GM13976 (cell line): ENCODE measurements around the gene CCDC40.
A peak's percentile ranks its signal among the peaks of the same experiment; 100 is the strongest.

Source experiments
- DNase-seq: peaks from one replicate; pipeline ENCODE4 v3.0.0; 2012; ENCODE audit warnings: low spot score
- in situ Hi-C: fragments of 300-500 bp; cut with MboI; formaldehyde crosslinking; loops from one replicate; pipeline ENCODE4 v1.12.0; 2022; ENCODE audit warnings: low sequenced_read_pairs, mixed read lengths, inconsistent platforms; ENCODE audit not compliant: unreplicated experiment
- TF ChIP-seq, protein P1 (sequence below): IDR thresholded peaks from 2 replicates; pipeline ENCODE4 v1.5.1; 2012; ENCODE audit warnings: borderline replicate concordance, mild to moderate bottlenecking; ENCODE audit not compliant: insufficient read depth; ENCODE audit errors: extremely low read depth, missing control alignments, control extremely low read depth

The CCDC40 gene

DNA sequence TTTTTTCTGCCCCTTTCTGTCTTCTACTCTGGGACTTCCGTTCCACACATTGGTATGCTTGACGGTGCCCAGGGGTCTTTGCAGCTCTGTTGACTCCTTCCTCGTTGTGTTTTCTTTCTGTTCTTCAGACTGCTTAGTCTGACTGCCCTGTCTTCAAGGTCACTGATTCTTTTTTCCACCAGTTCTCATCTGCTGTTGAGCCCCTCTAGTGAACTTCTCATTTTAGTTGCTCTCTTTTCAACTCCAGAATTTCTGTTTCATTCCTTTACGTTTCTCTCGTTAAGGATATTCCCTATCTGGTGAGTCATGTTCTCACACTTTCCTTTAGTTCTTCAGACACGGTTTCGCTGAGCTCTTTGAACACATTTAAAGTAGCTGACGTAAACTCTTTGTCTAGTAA is 78.7 kb downstream of the CCDC40 start:
- in situ Hi-C loops = no loop called here
- no peak for DNase-seq
- TF ChIP-seq, protein P1, sequence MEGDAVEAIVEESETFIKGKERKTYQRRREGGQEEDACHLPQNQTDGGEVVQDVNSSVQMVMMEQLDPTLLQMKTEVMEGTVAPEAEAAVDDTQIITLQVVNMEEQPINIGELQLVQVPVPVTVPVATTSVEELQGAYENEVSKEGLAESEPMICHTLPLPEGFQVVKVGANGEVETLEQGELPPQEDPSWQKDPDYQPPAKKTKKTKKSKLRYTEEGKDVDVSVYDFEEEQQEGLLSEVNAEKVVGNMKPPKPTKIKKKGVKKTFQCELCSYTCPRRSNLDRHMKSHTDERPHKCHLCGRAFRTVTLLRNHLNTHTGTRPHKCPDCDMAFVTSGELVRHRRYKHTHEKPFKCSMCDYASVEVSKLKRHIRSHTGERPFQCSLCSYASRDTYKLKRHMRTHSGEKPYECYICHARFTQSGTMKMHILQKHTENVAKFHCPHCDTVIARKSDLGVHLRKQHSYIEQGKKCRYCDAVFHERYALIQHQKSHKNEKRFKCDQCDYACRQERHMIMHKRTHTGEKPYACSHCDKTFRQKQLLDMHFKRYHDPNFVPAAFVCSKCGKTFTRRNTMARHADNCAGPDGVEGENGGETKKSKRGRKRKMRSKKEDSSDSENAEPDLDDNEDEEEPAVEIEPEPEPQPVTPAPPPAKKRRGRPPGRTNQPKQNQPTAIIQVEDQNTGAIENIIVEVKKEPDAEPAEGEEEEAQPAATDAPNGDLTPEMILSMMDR = no peak

DNA sequence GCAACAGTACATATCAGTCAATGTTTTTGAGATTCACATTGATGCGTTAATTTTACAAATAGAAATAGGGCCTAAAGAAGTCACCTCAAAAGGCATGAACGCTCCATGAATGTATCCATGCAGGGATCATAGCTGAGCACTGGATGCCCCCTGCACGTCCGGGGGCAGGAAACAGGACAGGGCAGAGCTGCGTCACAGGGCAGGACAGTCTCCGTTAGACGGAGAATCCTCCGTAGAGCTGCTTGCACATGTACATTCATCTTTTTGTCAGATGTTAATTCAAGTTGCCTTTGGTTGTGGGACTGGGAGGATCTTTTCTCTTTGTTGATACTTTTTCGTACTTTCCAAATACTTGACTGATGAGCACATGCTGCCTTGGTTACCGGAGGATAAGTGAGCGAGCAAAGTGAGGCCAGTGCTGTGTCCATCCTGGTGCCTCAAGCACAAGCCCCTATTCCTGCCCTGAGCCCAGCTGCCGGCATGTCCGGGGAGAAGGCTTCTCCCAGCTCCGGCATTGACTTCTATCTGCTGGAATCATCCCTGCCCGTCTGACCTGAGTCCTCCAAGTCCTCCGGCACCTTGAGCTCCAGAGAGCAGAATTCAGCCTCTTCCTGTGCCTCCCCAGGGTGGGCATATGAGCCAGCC is 80.0 kb downstream of the CCDC40 start:
- TF ChIP-seq, protein P1 = no peak
- in situ Hi-C loops = no loop called here
- no peak for DNase-seq

DNA sequence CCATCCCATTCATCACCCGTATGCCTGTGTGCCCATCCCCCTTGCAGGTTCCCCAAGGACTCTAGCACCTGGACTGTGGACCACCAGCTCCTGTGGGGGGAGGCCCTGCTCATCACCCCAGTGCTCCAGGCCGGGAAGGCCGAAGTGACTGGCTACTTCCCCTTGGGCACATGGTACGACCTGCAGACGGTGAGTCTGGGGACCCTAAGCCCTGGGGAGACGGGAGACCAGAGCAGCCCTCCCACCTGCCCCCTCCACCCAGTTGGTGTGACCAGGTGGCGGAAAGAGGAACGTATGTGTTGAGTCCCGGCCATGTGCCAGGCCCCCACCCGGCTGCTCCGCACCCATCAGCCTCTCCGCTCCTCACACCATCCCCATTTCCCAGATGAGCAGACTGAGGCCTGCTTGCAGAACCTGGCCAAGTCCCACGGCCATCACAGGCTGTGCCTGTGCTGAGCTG is 80.5 kb downstream of the CCDC40 start:
- DNase-seq = no peak
- TF ChIP-seq, protein P1 = no peak
- in situ Hi-C loops = no loop called here

DNA sequence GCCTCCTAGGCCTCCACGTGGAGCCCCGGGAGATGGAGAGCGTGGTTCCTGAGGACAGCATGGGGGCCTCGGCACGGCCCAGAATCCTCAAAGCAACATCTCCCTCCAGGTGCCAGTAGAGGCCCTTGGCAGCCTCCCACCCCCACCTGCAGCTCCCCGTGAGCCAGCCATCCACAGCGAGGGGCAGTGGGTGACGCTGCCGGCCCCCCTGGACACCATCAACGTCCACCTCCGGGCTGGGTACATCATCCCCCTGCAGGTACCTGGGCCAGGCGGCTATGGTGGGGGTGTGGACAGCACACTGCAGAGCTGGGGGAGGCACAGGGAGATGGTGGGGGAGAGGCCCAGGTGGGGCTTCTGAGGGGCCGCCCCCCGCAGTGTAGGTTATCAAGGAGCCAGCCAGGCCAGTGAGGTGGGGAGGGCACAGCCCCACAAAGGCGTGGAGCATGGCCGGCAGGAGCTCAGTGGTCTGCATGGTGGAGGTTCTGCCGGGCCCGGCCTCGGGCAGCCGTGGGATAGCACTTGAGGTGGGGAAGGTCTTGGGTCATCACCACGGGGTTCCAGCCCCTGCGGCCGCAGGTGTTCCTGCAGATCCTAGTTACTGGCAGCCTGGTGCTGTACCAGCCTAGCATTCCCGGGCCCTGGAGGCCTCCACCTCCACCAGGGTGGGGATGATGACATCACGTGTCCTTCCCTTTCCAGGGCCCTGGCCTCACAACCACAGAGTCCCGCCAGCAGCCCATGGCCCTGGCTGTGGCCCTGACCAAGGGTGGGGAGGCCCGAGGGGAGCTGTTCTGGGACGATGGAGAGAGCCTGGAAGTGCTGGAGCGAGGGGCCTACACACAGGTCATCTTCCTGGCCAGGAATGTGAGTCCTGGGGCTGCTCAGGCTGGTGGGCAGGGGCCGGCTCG is 81.3 kb downstream of the CCDC40 start:
- TF ChIP-seq, protein P1 = no peak
- DNase-seq = peak; percentile 27
- in situ Hi-C loops = no loop called here

DNA sequence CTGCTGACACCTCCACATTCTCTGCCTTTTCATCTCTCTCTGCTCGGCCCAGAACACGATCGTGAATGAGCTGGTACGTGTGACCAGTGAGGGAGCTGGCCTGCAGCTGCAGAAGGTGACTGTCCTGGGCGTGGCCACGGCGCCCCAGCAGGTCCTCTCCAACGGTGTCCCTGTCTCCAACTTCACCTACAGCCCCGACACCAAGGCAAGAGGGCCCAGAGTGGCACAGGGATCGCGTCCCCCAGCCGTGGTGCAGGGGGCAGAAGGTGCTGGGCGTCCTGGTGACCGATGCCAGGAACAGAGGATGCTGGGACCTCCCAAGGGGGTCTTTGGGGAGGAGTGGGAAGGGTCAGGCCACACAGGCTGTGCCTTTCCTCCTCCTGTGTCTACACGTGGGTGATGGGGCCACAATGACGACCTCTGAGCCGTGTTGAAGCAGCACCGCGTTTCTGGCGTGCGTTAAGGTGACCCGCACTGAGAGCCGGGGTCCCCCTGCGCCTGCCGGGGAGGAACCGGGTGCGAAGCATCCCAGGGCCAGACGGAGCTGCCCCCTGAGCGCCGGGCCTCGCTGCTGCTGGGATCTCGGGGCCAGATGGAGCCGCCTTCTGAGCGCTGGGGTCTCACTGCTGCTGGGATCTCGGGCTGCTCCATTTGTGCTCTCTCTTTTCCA is 82.3 kb downstream of the CCDC40 start:
- DNase-seq = peak; percentile 32

More for the DNA sequence above, 82.3 kb downstream of the CCDC40 start:
- in situ Hi-C loops = no loop called here
- TF ChIP-seq, protein P1 = no peak
